GM12892 (cell line): ENCODE data around the gene CARMIL1.

ENCODE experiments used
- POLR2A ChIP-seq: IDR thresholded peaks from 2 replicates; pipeline ENCODE4 v1.6.1; 2011; ENCODE audit warnings: low read depth, low read length, control low read depth
- POLR2AphosphoS5 ChIP-seq: IDR thresholded peaks from 2 replicates; pipeline ENCODE4 v1.6.1; 2011; ENCODE audit warnings: low read depth, low read length, control low read depth

GRCh38 chr6:25415701-25416100 lies 136.5 kb downstream of the CARMIL1 start:
- TF ChIP-seq POLR2A (no peak), POLR2AphosphoS5 (no peak)
